K562 (cell line): ENCODE measurements around the gene SKIDA1. TPM values are rescaled to one million over a fixed set of nuclear protein-coding genes. Genes with fewer than 3 reads are reported as not detected.

Experiments
- BRD4 ChIP-seq: fragments of 200-600 bp; sonication (generic); IDR thresholded peaks from 2 replicates; pipeline ENCODE4 v1.6.1; 2017; ENCODE audit warnings: inconsistent platforms
- MGA ChIP-seq: fragments of 450-650 bp; IDR thresholded peaks from 2 replicates; pipeline ENCODE4 v1.6.1; 2016; ENCODE audit warnings: mild to moderate bottlenecking, moderate library complexity
- NFRKB ChIP-seq: fragments of 450-650 bp; IDR thresholded peaks from 2 replicates; pipeline ENCODE4 v1.6.1; 2016; ENCODE audit warnings: low read depth
- NR2C2 ChIP-seq, 2 experiments: fragments of 200-800 bp in 1 of 2; sonication (Bioruptor generic) in 1 of 2; sonication (generic) in 1 of 2; formaldehyde crosslinking in 1 of 2; IDR thresholded peaks; 2 replicates each; pipeline versions ENCODE4 v1.6.1 to v1.8.0; 2016 to 2022; ENCODE audit warnings: mild to moderate bottlenecking in 1 of 2, missing compliant biosample characterization in 1 of 2, missing genetic modification characterization in 1 of 2, missing genetic modification reagents in 1 of 2
- POLR2B ChIP-seq: fragments of 450-650 bp; IDR thresholded peaks from 2 replicates; pipeline ENCODE4 v1.6.1; 2018; ENCODE audit warnings: low read depth; ENCODE audit not compliant: partially characterized antibody
- YY1 ChIP-seq, 3 experiments: IDR thresholded peaks; 2 replicates each; pipeline ENCODE4 v1.6.1; 2011; ENCODE audit warnings: low read length in 2 of 3, mild to moderate bottlenecking in 2 of 3, moderate library complexity in 2 of 3, borderline replicate concordance in 1 of 3, control low read depth in 1 of 3, low read depth in 1 of 3; ENCODE audit not compliant: insufficient read depth in 3 of 3, insufficient replicate concordance in 2 of 3, control insufficient read depth in 1 of 3, insufficient read length in 1 of 3; ENCODE audit errors: extremely low read depth in 1 of 3
- ZNF316 ChIP-seq: fragments of 450-650 bp; IDR thresholded peaks from 2 replicates; pipeline ENCODE4 v1.6.1; 2016
- ZNF639 ChIP-seq, 2 experiments: fragments of 200-800 bp in 1 of 2; sonication (Bioruptor generic) in 1 of 2; sonication (generic) in 1 of 2; formaldehyde crosslinking in 1 of 2; IDR thresholded peaks in 1 of 2; conservative IDR thresholded peaks in 1 of 2; 2 replicates each; pipeline versions ENCODE4 v1.5.0 to v1.6.1; 2016 to 2020; ENCODE audit warnings: missing compliant biosample characterization in 1 of 2, missing genetic modification characterization in 1 of 2, missing genetic modification reagents in 1 of 2
- polyA plus RNA-seq, 8 experiments: library from polyadenylated mRNA; depleted of rRNA in 4 of 8; stranded (reverse) in 5 of 8; unstranded in 3 of 8; fragments of >200 nt; fragmentation: Nextera tagmentation in 2 of 8; fragmentation: Illumina TruSeq in 1 of 8; extraction: Ambion mirVana in 2 of 8; extraction: Trizol in 1 of 8; gene quantifications; 2 replicates each; pipeline versions ENCODE4 v1.2.1 to v1.2.3, GENCODE V29; 2011 to 2014; ENCODE audit warnings: inconsistent platforms in 1 of 8, missing spikeins in 1 of 8
- total RNA-seq, 7 experiments: library from RNA; depleted of rRNA in 6 of 7; stranded (reverse); fragments of >200 nt in 6 of 7; fragmentation: Illumina TruSeq in 2 of 7; extraction: Trizol in 2 of 7; gene quantifications; 2 replicates each; pipeline versions ENCODE4 v1.2.1 to v1.2.3, GENCODE V29; 2011 to 2021; ENCODE audit warnings: low replicate concordance in 1 of 7
- TF ChIP-seq, protein P1 (sequence below): fragments of 450-650 bp; conservative IDR thresholded peaks from 2 replicates; pipeline ENCODE4 v1.6.1; 2016; ENCODE audit warnings: missing genetic modification characterization, low read depth, mild to moderate bottlenecking, missing compliant biosample characterization, moderate library complexity
- TF ChIP-seq, protein P2 (sequence below), 2 experiments: fragments of 450-650 bp; IDR thresholded peaks; 2 replicates each; pipeline ENCODE4 v1.6.1; 2016

The SKIDA1 gene
- total and polyA plus RNA-seq, 9 of the 15 experiments (the other 6 are each of a cell fraction or from before 2014, with no cell fraction given): 0.05 to 1.1 (median 0.42) TPM

- TF ChIP-seq MGA (peak; percentile 85), YY1 (IDR thresholded peaks at IDR 0.05; ENCODE audit: borderline replicate concordance in 1 of 3, control insufficient read depth in 1 of 3, extremely low read depth in 1 of 3, insufficient read depth in 3 of 3, insufficient read length in 1 of 3, insufficient replicate concordance in 2 of 3, low read depth in 1 of 3, low read length in 2 of 3) (peak in 1 of 3 experiments; percentile 40), ZNF639 (CRISPR knock-in tag; conservative IDR thresholded peaks at IDR 0.05 in 1 of 2, IDR thresholded peaks at IDR 0.05 in 1 of 2) (peak in 1 of 2 experiments; percentile 28; a peak in 1 of 4 replicates), NR2C2 (CRISPR knock-in tag; IDR thresholded peaks at IDR 0.05) (no peak), NR2C2 (tag; IDR thresholded peaks at IDR 0.05) (0 out of 2 replicates have a peak, but pooled peaks have one; percentile 15), POLR2B (no peak), BRD4 (no peak), NFRKB (peak; percentile 48; the same call in 1 of the 2 replicates), ZNF316 (peak; percentile 90)
- TF ChIP-seq, protein P1, sequence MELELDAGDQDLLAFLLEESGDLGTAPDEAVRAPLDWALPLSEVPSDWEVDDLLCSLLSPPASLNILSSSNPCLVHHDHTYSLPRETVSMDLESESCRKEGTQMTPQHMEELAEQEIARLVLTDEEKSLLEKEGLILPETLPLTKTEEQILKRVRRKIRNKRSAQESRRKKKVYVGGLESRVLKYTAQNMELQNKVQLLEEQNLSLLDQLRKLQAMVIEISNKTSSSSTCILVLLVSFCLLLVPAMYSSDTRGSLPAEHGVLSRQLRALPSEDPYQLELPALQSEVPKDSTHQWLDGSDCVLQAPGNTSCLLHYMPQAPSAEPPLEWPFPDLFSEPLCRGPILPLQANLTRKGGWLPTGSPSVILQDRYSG (tag): no peak
- TF ChIP-seq, protein P2, sequence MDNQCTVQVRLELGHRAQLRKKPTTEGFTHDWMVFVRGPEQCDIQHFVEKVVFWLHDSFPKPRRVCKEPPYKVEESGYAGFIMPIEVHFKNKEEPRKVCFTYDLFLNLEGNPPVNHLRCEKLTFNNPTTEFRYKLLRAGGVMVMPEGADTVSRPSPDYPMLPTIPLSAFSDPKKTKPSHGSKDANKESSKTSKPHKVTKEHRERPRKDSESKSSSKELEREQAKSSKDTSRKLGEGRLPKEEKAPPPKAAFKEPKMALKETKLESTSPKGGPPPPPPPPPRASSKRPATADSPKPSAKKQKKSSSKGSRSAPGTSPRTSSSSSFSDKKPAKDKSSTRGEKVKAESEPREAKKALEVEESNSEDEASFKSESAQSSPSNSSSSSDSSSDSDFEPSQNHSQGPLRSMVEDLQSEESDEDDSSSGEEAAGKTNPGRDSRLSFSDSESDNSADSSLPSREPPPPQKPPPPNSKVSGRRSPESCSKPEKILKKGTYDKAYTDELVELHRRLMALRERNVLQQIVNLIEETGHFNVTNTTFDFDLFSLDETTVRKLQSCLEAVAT (IDR thresholded peaks at IDR 0.05): peak in 1 of 2 experiments; percentile 23; a peak in 1 of 4 replicates
These were observed 1.9 kb downstream of the SKIDA1 start (continued) for GRCh38 chr10:21523557-21524008.
